HEK293 (cell line): ENCODE measurements around the gene CALML4.

Source experiments
- KLF8 ChIP-seq: fragments of 450-650 bp; formaldehyde crosslinking; IDR thresholded peaks from 2 replicates; pipeline ENCODE4 v1.5.1; 2016; ENCODE audit warnings: missing biosample characterization, missing genetic modification characterization
- YY1 ChIP-seq: fragments of 450-650 bp; formaldehyde crosslinking; IDR thresholded peaks from 2 replicates; pipeline ENCODE4 v1.5.1; 2018; ENCODE audit warnings: missing biosample characterization, missing genetic modification characterization
- ZNF274 ChIP-seq, 2 experiments: fragments of 200-500 bp in 1 of 2; fragments of 450-650 bp in 1 of 2; sonication (Bioruptor generic) in 1 of 2; formaldehyde crosslinking in 1 of 2; IDR thresholded peaks; 2 replicates each; pipeline versions ENCODE4 v1.5.1 to v1.6.1; 2014 to 2016; ENCODE audit warnings: borderline replicate concordance in 1 of 2, inconsistent platforms in 1 of 2, low read length in 1 of 2, missing biosample characterization in 1 of 2, missing genetic modification characterization in 1 of 2
- ZNF324 ChIP-seq: fragments of 450-650 bp; formaldehyde crosslinking; IDR thresholded peaks from 2 replicates; pipeline ENCODE4 v1.5.1; 2016; ENCODE audit warnings: missing biosample characterization, missing genetic modification characterization
- ZNF398 ChIP-seq: fragments of 450-650 bp; formaldehyde crosslinking; IDR thresholded peaks from 2 replicates; pipeline ENCODE4 v1.5.1; 2017; ENCODE audit warnings: missing biosample characterization, missing genetic modification characterization
- ZNF548 ChIP-seq: fragments of 450-650 bp; formaldehyde crosslinking; IDR thresholded peaks from 2 replicates; pipeline ENCODE4 v1.5.1; 2016; ENCODE audit warnings: missing biosample characterization, missing genetic modification characterization
- ZNF624 ChIP-seq: fragments of 450-650 bp; formaldehyde crosslinking; IDR thresholded peaks from 2 replicates; pipeline ENCODE4 v1.5.1; 2017; ENCODE audit warnings: missing biosample characterization, missing genetic modification characterization
- TF ChIP-seq, protein P1 (sequence below): fragments of 450-650 bp; formaldehyde crosslinking; IDR thresholded peaks from 2 replicates; pipeline ENCODE4 v1.5.1; 2017; ENCODE audit warnings: missing biosample characterization, missing genetic modification characterization
- TF ChIP-seq, protein P2 (sequence below): IDR thresholded peaks from 2 replicates; pipeline ENCODE4 v1.6.1; 2011; ENCODE audit warnings: mild to moderate bottlenecking, low read depth, low read length, borderline replicate concordance
- TF ChIP-seq, protein P3 (sequence below): fragments of 450-650 bp; formaldehyde crosslinking; IDR thresholded peaks from 2 replicates; pipeline ENCODE4 v1.5.1; 2016; ENCODE audit warnings: missing biosample characterization, missing genetic modification characterization
- TF ChIP-seq, protein P4 (sequence below): fragments of 450-650 bp; IDR thresholded peaks from 2 replicates; pipeline ENCODE4 v1.5.1; 2018; ENCODE audit warnings: missing biosample characterization, missing genetic modification characterization
- TF ChIP-seq, protein P5 (sequence below): fragments of 450-650 bp; formaldehyde crosslinking; IDR thresholded peaks from 2 replicates; pipeline ENCODE4 v1.5.1; 2016; ENCODE audit warnings: missing biosample characterization, missing genetic modification characterization

GRCh38 chr15:68151277-68151676 lies 53.9 kb downstream of the CALML4 start:
- TF ChIP-seq, protein P1, sequence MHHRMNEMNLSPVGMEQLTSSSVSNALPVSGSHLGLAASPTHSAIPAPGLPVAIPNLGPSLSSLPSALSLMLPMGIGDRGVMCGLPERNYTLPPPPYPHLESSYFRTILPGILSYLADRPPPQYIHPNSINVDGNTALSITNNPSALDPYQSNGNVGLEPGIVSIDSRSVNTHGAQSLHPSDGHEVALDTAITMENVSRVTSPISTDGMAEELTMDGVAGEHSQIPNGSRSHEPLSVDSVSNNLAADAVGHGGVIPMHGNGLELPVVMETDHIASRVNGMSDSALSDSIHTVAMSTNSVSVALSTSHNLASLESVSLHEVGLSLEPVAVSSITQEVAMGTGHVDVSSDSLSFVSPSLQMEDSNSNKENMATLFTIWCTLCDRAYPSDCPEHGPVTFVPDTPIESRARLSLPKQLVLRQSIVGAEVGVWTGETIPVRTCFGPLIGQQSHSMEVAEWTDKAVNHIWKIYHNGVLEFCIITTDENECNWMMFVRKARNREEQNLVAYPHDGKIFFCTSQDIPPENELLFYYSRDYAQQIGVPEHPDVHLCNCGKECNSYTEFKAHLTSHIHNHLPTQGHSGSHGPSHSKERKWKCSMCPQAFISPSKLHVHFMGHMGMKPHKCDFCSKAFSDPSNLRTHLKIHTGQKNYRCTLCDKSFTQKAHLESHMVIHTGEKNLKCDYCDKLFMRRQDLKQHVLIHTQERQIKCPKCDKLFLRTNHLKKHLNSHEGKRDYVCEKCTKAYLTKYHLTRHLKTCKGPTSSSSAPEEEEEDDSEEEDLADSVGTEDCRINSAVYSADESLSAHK (tag by site-specific recombination) = no peak
- TF ChIP-seq, protein P2, sequence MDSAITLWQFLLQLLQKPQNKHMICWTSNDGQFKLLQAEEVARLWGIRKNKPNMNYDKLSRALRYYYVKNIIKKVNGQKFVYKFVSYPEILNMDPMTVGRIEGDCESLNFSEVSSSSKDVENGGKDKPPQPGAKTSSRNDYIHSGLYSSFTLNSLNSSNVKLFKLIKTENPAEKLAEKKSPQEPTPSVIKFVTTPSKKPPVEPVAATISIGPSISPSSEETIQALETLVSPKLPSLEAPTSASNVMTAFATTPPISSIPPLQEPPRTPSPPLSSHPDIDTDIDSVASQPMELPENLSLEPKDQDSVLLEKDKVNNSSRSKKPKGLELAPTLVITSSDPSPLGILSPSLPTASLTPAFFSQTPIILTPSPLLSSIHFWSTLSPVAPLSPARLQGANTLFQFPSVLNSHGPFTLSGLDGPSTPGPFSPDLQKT = no peak
- TF ChIP-seq, protein P3, sequence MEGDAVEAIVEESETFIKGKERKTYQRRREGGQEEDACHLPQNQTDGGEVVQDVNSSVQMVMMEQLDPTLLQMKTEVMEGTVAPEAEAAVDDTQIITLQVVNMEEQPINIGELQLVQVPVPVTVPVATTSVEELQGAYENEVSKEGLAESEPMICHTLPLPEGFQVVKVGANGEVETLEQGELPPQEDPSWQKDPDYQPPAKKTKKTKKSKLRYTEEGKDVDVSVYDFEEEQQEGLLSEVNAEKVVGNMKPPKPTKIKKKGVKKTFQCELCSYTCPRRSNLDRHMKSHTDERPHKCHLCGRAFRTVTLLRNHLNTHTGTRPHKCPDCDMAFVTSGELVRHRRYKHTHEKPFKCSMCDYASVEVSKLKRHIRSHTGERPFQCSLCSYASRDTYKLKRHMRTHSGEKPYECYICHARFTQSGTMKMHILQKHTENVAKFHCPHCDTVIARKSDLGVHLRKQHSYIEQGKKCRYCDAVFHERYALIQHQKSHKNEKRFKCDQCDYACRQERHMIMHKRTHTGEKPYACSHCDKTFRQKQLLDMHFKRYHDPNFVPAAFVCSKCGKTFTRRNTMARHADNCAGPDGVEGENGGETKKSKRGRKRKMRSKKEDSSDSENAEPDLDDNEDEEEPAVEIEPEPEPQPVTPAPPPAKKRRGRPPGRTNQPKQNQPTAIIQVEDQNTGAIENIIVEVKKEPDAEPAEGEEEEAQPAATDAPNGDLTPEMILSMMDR = no peak
- TF ChIP-seq ZNF398 (no peak), ZNF548 (tag by site-specific recombination) (no peak), YY1 (tag by site-specific recombination) (no peak), ZNF324 (tag by site-specific recombination) (no peak), ZNF274 (IDR thresholded peaks at IDR 0.05; ENCODE audit: low read length) (no peak), ZNF274 (tag by site-specific recombination; IDR thresholded peaks at IDR 0.05; ENCODE audit: borderline replicate concordance) (no peak), KLF8 (no peak), ZNF624 (no peak)
- TF ChIP-seq, protein P4, sequence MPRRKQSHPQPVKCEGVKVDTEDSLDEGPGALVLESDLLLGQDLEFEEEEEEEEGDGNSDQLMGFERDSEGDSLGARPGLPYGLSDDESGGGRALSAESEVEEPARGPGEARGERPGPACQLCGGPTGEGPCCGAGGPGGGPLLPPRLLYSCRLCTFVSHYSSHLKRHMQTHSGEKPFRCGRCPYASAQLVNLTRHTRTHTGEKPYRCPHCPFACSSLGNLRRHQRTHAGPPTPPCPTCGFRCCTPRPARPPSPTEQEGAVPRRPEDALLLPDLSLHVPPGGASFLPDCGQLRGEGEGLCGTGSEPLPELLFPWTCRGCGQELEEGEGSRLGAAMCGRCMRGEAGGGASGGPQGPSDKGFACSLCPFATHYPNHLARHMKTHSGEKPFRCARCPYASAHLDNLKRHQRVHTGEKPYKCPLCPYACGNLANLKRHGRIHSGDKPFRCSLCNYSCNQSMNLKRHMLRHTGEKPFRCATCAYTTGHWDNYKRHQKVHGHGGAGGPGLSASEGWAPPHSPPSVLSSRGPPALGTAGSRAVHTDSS (tag by site-specific recombination) = no peak
- TF ChIP-seq, protein P5, sequence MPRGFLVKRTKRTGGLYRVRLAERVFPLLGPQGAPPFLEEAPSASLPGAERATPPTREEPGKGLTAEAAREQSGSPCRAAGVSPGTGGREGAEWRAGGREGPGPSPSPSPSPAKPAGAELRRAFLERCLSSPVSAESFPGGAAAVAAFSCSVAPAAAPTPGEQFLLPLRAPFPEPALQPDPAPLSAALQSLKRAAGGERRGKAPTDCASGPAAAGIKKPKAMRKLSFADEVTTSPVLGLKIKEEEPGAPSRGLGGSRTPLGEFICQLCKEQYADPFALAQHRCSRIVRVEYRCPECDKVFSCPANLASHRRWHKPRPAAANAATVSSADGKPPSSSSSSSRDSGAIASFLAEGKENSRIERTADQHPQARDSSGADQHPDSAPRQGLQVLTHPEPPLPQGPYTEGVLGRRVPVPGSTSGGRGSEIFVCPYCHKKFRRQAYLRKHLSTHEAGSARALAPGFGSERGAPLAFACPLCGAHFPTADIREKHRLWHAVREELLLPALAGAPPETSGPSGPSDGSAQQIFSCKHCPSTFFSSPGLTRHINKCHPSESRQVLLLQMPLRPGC (tag by site-specific recombination) = no peak
